Measurements from ENCODE around the gene DYNLL1. TPM values are rescaled to one million over a fixed set of nuclear protein-coding genes. Genes with fewer than 3 reads are reported as not detected.

The DYNLL1 gene
- total and polyA plus RNA-seq, 2 donors (not counting 3 experiments of a cell fraction or from before 2014, with no cell fraction given), result 469 to 600 TPM

GRCh38 chr12:120453060-120453750 lies 42.7 kb upstream of the DYNLL1 start:
- no peak for DNase-seq (ENCODE audit: low read depth, low spot score)
- H3K4me3 ChIP-seq (replicated peaks in 1 of 3; ENCODE audit: insufficient read depth in 1 of 3, low read depth in 1 of 3, low read length in 3 of 3), result no peak overlapping the region
- peaks cover 0 to 13% of the 10 kb centered on the region in 2 experiments for H3K36me3 ChIP-seq (ENCODE audit: control insufficient read depth in 2 of 2, extremely low read depth in 1 of 2, insufficient read depth in 2 of 2, low read length in 2 of 2)
- TF ChIP-seq FOS (IDR thresholded peaks at IDR 0.05; ENCODE audit: borderline replicate concordance, insufficient read depth, low read length) (no peak), MAX (IDR thresholded peaks at IDR 0.05; ENCODE audit: insufficient read depth, insufficient read length) (no peak), MYC (IDR thresholded peaks at IDR 0.05; ENCODE audit: low read depth, low read length) (no peak), POLR2AphosphoS5 (IDR thresholded peaks at IDR 0.05; ENCODE audit: insufficient read depth, low read depth, low read length) (no peak), CTCF (IDR thresholded peaks at IDR 0.05; ENCODE audit: extremely low read depth in 1 of 2, insufficient read depth in 1 of 2, low read depth in 1 of 2, low read length in 2 of 2) (no peak), GATA2 (IDR thresholded peaks at IDR 0.05; ENCODE audit: insufficient read depth, insufficient read length, low read depth, low read length) (no peak), POLR2A (IDR thresholded peaks at IDR 0.05; ENCODE audit: low read depth, low read length) (no peak), JUN (IDR thresholded peaks at IDR 0.05; ENCODE audit: borderline replicate concordance, insufficient read depth, insufficient read length, low read depth) (no peak)
- dilution Hi-C loops (cut with MboI; ENCODE audit: extremely low pct_ligation_motif_present, low sequenced_read_pairs), result no loop called here
- CTCF ChIA-PET, result interaction anchor here (1.3 to 2.5 kb wide), 2 partner anchors 10 to 12 kb away, joined by 3 to 8 read pairs; no protein-coding TSS in a partner anchor
- no peaks in the 10 kb centered on the region for H3K9me1 ChIP-seq (replicated peaks; ENCODE audit: control insufficient read depth, extremely low read depth, insufficient read depth, low read length)
- no peak for FAIRE-seq
- no peaks in the 10 kb centered on the region for H3K27me3 ChIP-seq (ENCODE audit: control insufficient read depth in 2 of 2, insufficient read depth in 2 of 2, low read length in 2 of 2)
- no TSS peak for BruUV-seq (replicated peaks)
- H2AFZ ChIP-seq (ENCODE audit: low read depth, low read length), result no peak overlapping the region
- H3K79me2 ChIP-seq (ENCODE audit: control insufficient read depth, insufficient read depth, low read length), result peaks cover 9% of the 10 kb centered on the region
- no peak overlapping the region for H3K27ac ChIP-seq (ENCODE audit: insufficient read depth, low read depth, low read length)
- intact Hi-C loops (cut with micrococcal nuclease), result no loop called here
- H3K4me2 ChIP-seq (ENCODE audit: insufficient read depth, low read length), result no peak overlapping the region
- POLR2A ChIA-PET, result interaction anchor here (1.3 kb wide), 1 partner anchor 9 kb away, joined by 3 read pairs; no protein-coding TSS in a partner anchor
- no peaks in the 10 kb centered on the region for H3K4me1 ChIP-seq (ENCODE audit: control insufficient read depth, extremely low read depth, insufficient read depth, low read length)
- H3K9me3 ChIP-seq (replicated peaks; ENCODE audit: control insufficient read depth, insufficient read depth, low read length), result no peaks in the 10 kb centered on the region
- no peak overlapping the region for H3K9ac ChIP-seq (replicated peaks; ENCODE audit: extremely low read depth, insufficient read depth, low read length)
- H4K20me1 ChIP-seq (replicated peaks; ENCODE audit: control insufficient read depth, extremely low read depth, insufficient read depth, low read length), result peaks cover 4% of the 10 kb centered on the region
